ENCODE data around the gene PGR. TPM values are rescaled to one million over a fixed set of nuclear protein-coding genes. Genes with fewer than 3 reads are reported as not detected.
A peak's percentile ranks its signal among the peaks of the same experiment; 100 is the strongest.

PGR gene
- total RNA-seq, 3 donors from 2014 or later: 1.8 to 36.0 (median 24.9) TPM

DNA sequence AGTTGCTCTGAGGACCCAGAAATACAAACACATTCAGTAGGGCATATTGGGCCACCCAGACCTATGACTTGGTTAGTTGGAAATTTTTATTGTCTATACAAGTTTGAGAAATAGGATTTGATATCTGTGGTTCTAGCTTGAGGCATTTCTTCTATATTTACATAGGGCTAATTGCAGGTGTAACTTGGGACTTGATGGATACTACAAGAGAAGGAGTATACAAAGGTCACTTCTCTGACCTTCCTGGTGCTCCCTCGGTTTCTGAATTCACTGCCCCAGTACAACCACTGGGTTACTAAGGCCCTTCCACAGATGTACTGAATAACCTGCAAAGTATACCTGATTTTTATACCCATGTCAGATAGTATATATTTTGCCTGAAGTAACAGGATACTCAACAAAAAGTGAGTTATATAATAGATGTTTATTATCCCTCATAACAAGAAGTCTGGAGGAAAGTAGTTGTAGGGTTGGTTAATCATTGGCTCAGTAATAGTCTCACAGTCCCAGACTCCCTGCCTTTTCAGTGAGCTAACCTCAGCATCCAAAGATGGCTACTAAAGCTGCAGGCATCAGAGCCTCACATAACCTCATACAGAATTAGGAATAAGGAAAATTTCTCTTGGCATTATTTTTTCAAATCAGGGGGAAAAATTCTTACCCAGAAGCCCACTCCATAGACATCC lies 8.8 kb upstream of the PGR start:
- no peaks in the 10 kb centered on the region for H3K36me3 ChIP-seq
- intact Hi-C loops (cut with DNase I; ENCODE audit: low total_unique reads): no loop called here
- no peaks in the 10 kb centered on the region for H3K27me3 ChIP-seq
- H3K4me3 ChIP-seq: no peak overlapping the region
- TF ChIP-seq POLR2AphosphoS5 (IDR thresholded peaks at IDR 0.05): no peak
- no peak for TF ChIP-seq POLR2A (IDR thresholded peaks at IDR 0.05)
- TF ChIP-seq, protein P1, sequence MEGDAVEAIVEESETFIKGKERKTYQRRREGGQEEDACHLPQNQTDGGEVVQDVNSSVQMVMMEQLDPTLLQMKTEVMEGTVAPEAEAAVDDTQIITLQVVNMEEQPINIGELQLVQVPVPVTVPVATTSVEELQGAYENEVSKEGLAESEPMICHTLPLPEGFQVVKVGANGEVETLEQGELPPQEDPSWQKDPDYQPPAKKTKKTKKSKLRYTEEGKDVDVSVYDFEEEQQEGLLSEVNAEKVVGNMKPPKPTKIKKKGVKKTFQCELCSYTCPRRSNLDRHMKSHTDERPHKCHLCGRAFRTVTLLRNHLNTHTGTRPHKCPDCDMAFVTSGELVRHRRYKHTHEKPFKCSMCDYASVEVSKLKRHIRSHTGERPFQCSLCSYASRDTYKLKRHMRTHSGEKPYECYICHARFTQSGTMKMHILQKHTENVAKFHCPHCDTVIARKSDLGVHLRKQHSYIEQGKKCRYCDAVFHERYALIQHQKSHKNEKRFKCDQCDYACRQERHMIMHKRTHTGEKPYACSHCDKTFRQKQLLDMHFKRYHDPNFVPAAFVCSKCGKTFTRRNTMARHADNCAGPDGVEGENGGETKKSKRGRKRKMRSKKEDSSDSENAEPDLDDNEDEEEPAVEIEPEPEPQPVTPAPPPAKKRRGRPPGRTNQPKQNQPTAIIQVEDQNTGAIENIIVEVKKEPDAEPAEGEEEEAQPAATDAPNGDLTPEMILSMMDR (IDR thresholded peaks at IDR 0.05): no peak
- H3K4me1 ChIP-seq: no peaks in the 10 kb centered on the region
- no peak overlapping the region for H3K27ac ChIP-seq
- no peak for DNase-seq (ENCODE audit: low spot score in 2 of 2)
- no peaks in the 10 kb centered on the region for H3K9me3 ChIP-seq

DNA sequence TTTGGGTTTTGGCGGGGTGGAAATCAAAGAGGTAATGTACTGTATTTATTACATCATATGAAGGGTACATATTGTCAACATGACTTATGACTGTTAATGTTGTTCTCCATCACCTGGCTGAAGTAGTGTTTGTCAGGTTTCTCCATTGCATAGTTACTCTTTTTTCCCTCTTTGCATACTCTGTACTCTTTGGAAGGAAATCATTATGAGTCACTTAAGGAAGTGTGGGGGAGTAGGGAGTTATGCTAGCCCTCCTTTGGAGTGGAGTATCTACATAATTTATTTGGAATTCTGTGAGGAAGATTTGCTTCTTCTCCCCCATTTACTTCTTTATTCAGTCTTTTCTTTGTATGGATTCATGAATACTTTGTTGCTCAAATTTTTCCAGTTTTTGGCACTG lies 3.6 kb upstream of the PGR start:
- DNase-seq (ENCODE audit: low spot score in 2 of 2): no peak
- H3K27me3 ChIP-seq: peaks cover 0 to 8% of the 10 kb centered on the region in 2 donors
- H3K9me3 ChIP-seq: no peaks in the 10 kb centered on the region
- no peak overlapping the region for H3K4me3 ChIP-seq
- no peaks in the 10 kb centered on the region for H3K36me3 ChIP-seq
- no peak overlapping the region for H3K27ac ChIP-seq
- TF ChIP-seq POLR2AphosphoS5 (IDR thresholded peaks at IDR 0.05) (no peak), POLR2A (IDR thresholded peaks at IDR 0.05) (no peak)
- TF ChIP-seq, protein P1 (IDR thresholded peaks at IDR 0.05): no peak
- intact Hi-C loops (cut with DNase I; ENCODE audit: low total_unique reads): no loop called here
- no peaks in the 10 kb centered on the region for H3K4me1 ChIP-seq

DNA sequence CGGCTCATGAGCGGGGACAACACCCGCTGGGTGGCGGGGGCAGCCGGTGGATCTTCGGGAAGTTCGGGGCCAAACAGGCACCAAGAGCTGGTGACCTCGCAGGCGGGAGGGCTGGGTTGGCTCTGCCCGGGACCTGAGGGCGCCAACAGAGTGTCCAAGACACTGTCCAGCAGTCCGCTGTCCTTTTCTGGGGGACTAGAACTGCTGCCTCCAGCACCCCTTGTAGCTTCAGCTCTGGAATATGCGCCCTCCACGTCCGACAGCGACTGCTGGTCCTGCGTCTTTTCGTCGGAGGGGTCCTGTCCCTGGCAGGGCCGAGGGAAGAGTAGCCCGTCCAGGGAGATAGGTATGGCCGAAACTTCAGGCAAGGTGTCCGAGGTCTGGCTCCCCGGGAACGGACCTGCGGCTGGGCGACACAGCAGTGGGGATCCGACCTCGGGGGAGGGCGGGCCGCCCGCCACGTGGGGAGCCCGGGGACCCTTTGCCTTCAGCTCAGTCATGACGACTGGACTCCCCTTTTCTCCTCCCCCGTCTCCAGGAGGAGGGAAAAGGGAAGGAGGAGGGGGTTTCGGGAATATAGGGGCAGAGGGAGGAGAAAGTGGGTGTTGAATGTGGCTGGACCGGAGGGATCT lies 926 bp downstream of the PGR start:
- H3K27ac ChIP-seq: peak overlapping the region; percentile 76 to 92
- intact Hi-C loops (cut with DNase I; ENCODE audit: low total_unique reads): no loop called here
- no peak for DNase-seq (ENCODE audit: low spot score in 2 of 2)
- TF ChIP-seq POLR2A (IDR thresholded peaks at IDR 0.05) (no peak), POLR2AphosphoS5 (IDR thresholded peaks at IDR 0.05) (no peak)
- TF ChIP-seq, protein P1 (IDR thresholded peaks at IDR 0.05): no peak
- H3K9me3 ChIP-seq: no peaks in the 10 kb centered on the region
- peaks cover 0 to 14% of the 10 kb centered on the region in 2 donors for H3K27me3 ChIP-seq
- peak overlapping the region; percentile 56 to 87 (median 71) for H3K4me3 ChIP-seq
- H3K4me1 ChIP-seq: no peaks in the 10 kb centered on the region
- no peaks in the 10 kb centered on the region for H3K36me3 ChIP-seq

DNA sequence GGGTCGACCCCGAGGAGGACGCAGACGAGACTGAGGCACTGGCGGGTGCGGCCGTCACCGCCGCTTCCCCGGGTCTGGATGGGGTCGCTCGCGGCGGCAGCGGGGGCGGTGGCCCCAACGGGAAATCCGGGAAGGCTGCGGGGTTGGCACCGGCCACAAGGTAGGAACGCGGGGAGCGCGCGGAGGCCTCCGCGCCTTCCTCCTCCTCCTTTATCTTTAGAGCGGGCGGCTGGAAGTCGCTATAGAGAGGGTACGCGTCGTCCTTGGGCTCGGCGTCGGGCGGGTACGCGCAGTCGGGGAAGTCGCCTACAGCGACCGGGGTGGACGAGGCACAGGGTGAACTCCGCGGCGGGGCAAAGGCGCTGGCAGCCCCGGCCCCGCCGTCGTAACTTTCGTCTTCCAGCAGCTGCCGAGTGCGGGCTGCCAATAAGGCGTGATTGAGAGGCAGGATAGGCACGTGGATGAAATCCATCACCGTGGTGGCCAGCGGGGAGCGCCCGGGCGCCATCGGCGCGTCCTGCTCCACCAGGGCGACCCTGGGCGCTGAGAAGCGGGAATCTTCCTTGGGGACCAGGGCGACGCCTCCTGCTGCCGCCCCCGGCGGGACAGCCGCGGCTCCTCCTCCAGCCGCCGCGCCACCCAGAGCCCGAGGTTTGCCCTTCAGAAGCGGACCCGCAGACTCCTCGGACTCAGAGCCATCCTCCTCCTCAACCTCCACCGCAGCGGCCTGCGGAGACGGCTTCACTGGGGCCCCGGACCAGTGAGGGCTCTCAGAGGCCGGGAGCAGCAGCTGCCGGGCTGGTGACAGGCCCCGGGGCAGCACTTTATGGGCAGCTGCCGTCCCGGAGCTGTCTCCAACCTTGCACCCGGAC lies 1.7 kb downstream of the PGR start:
- DNase-seq (ENCODE audit: low spot score in 2 of 2): peak; percentile 20 to 54
- intact Hi-C loops (cut with DNase I; ENCODE audit: low total_unique reads): no loop called here
- TF ChIP-seq POLR2A (IDR thresholded peaks at IDR 0.05) (peak; percentile 22), POLR2AphosphoS5 (IDR thresholded peaks at IDR 0.05) (no peak)
- TF ChIP-seq, protein P1 (IDR thresholded peaks at IDR 0.05): no peak
- H3K4me3 ChIP-seq: peak overlapping the region; percentile 56 to 87 (median 71)
- no peaks in the 10 kb centered on the region for H3K36me3 ChIP-seq
- no peaks in the 10 kb centered on the region for H3K9me3 ChIP-seq
- H3K4me1 ChIP-seq: no peaks in the 10 kb centered on the region
- H3K27me3 ChIP-seq: peaks cover 0 to 14% of the 10 kb centered on the region in 2 donors
- H3K27ac ChIP-seq: peak overlapping the region; percentile 76 to 92
